Neuronal stem cell (in vitro differentiated cells): ENCODE measurements around the gene OPN1MW2.
"Not testable (repeated sequence)": the region's sequence is repeated elsewhere in the genome, so short reads cannot be mapped to it uniquely, and the experiment has no call there.

Experiments
- DNase-seq: peaks from one replicate; pipeline ENCODE4 v3.0.0-alpha.2; 2013; ENCODE audit warnings: low spot score
- H2AFZ ChIP-seq: one replicate; pipeline ENCODE4 v1.6.1; 2013; ENCODE audit warnings: mild to moderate bottlenecking, low read length, inconsistent platforms
- H2AK5ac ChIP-seq: 2 replicates; pipeline ENCODE4 v1.6.1; 2013; ENCODE audit warnings: low read depth, mild to moderate bottlenecking, inconsistent platforms, low read length, moderate library complexity, mixed read lengths
- H2BK120ac ChIP-seq: 2 replicates; pipeline ENCODE4 v1.6.1; 2013; ENCODE audit warnings: low read depth, mild to moderate bottlenecking, inconsistent platforms, low read length, moderate library complexity, mixed read lengths
- H2BK12ac ChIP-seq: one replicate; pipeline ENCODE4 v1.6.1; 2013; ENCODE audit warnings: low read length, inconsistent platforms
- H2BK15ac ChIP-seq: 2 replicates; pipeline ENCODE4 v1.6.1; 2013; ENCODE audit warnings: mild to moderate bottlenecking, low read length, inconsistent platforms, mixed read lengths
- H2BK5ac ChIP-seq: one replicate; pipeline ENCODE4 v1.6.1; 2013; ENCODE audit warnings: inconsistent platforms, mild to moderate bottlenecking, low read length, moderate library complexity
- H3K14ac ChIP-seq: one replicate; pipeline ENCODE4 v1.6.1; 2013; ENCODE audit warnings: low read length, inconsistent platforms
- H3K18ac ChIP-seq: 2 replicates; pipeline ENCODE4 v1.6.1; 2013; ENCODE audit warnings: low read length, inconsistent platforms
- H3K23ac ChIP-seq: 2 replicates; pipeline ENCODE4 v1.6.1; 2013; ENCODE audit warnings: low read depth, mild to moderate bottlenecking, mixed read lengths, low read length, inconsistent platforms; ENCODE audit not compliant: poor library complexity
- H3K27ac ChIP-seq: replicated peaks from 3 replicates; pipeline ENCODE4 v1.5.1; 2013; ENCODE audit warnings: low read length, inconsistent platforms
- H3K27me3 ChIP-seq, 3 experiments: 2 replicates each; pipeline ENCODE4 v1.6.1; 2013; ENCODE audit warnings: low read length in 3 of 3, mild to moderate bottlenecking in 2 of 3, inconsistent platforms in 1 of 3, low read depth in 1 of 3, mixed read lengths in 1 of 3, moderate library complexity in 1 of 3; ENCODE audit not compliant: control insufficient read depth in 3 of 3, insufficient read depth in 3 of 3
- H3K36me3 ChIP-seq, 2 donors: replicated peaks in 1 of 2; 2 replicates each; pipeline ENCODE4 v1.6.1; 2013; ENCODE audit warnings: low read length in 2 of 2; ENCODE audit not compliant: control insufficient read depth in 2 of 2, insufficient read depth in 2 of 2
- H3K4ac ChIP-seq: 2 replicates; pipeline ENCODE4 v1.6.1; 2013; ENCODE audit warnings: inconsistent platforms, mild to moderate bottlenecking, low read length, moderate library complexity
- H3K4me1 ChIP-seq, 2 donors: 1 replicate in 1 of 2; 2 replicates in 1 of 2; pipeline ENCODE4 v1.6.1; 2013; ENCODE audit warnings: low read length in 2 of 2, low read depth in 1 of 2; ENCODE audit not compliant: control insufficient read depth in 2 of 2, insufficient read depth in 1 of 2
- H3K4me2 ChIP-seq: one replicate; pipeline ENCODE4 v1.6.1; 2013; ENCODE audit warnings: mild to moderate bottlenecking, low read length, inconsistent platforms; ENCODE audit not compliant: insufficient read depth, poor library complexity, severe bottlenecking
- H3K4me3 ChIP-seq, 2 donors: 2 replicates each; pipeline ENCODE4 v1.5.1; 2013; ENCODE audit warnings: low read length in 2 of 2, mild to moderate bottlenecking in 2 of 2, inconsistent platforms in 1 of 2, moderate library complexity in 1 of 2
- H3K79me1 ChIP-seq: one replicate; pipeline ENCODE4 v1.6.1; 2013; ENCODE audit warnings: low read depth, mild to moderate bottlenecking, inconsistent platforms, low read length, moderate library complexity
- H3K9ac ChIP-seq: one replicate; pipeline ENCODE4 v1.6.1; 2013; ENCODE audit warnings: mild to moderate bottlenecking, low read depth, low read length, inconsistent platforms; ENCODE audit not compliant: poor library complexity
- H3K9me3 ChIP-seq, 2 donors: replicated peaks in 1 of 2; 2 replicates each; pipeline versions ENCODE3 to v1.6.1; 2013; ENCODE audit warnings: low read length in 2 of 2, mild to moderate bottlenecking in 2 of 2, inconsistent platforms in 1 of 2, low read depth in 1 of 2, mixed read lengths in 1 of 2, moderate library complexity in 1 of 2; ENCODE audit not compliant: control insufficient read depth in 2 of 2, insufficient read depth in 1 of 2
- H4K8ac ChIP-seq: one replicate; pipeline ENCODE4 v1.6.1; 2013; ENCODE audit warnings: low read depth, mild to moderate bottlenecking, inconsistent platforms, low read length, moderate library complexity
- H4K91ac ChIP-seq: one replicate; pipeline ENCODE4 v1.6.1; 2013; ENCODE audit warnings: low read length, low read depth, mild to moderate bottlenecking, inconsistent platforms; ENCODE audit not compliant: poor library complexity
- WGBS, 2 donors: extraction: QIAGEN DNeasy Blood & Tissue Kit; methylation state at CpG; one replicate each; pipeline ENCODE4 v1.1.7; 2013; ENCODE audit warnings: missing lambda C conversion rate in 2 of 2, mixed read lengths in 1 of 2; ENCODE audit not compliant: insufficient read length in 2 of 2, insufficient replicate concordance in 1 of 2; ENCODE audit errors: extremely low coverage in 2 of 2; 5-methylcytosine and 5-hydroxymethylcytosine counted together

Gene OPN1MW2

GRCh38 chrX:154209670-154210418 is 9.7 kb upstream of the OPN1MW2 start:
- H3K36me3 ChIP-seq, H3K14ac ChIP-seq, H3K27me3 ChIP-seq, H2BK120ac ChIP-seq, H3K9ac ChIP-seq, H3K27ac ChIP-seq, H2BK15ac ChIP-seq, H3K4me3 ChIP-seq, H3K23ac ChIP-seq, H3K18ac ChIP-seq, H4K8ac ChIP-seq, DNase-seq, H4K91ac ChIP-seq, H2BK12ac ChIP-seq, H2AK5ac ChIP-seq, H2AFZ ChIP-seq, H3K9me3 ChIP-seq, H3K79me1 ChIP-seq, H3K4ac ChIP-seq, H2BK5ac ChIP-seq, H3K4me2 ChIP-seq, H3K4me1 ChIP-seq: not testable (repeated sequence)
- WGBS, 2 donors: no CpG with 5 or more reads among the region's 21 CpGs

DNA sequence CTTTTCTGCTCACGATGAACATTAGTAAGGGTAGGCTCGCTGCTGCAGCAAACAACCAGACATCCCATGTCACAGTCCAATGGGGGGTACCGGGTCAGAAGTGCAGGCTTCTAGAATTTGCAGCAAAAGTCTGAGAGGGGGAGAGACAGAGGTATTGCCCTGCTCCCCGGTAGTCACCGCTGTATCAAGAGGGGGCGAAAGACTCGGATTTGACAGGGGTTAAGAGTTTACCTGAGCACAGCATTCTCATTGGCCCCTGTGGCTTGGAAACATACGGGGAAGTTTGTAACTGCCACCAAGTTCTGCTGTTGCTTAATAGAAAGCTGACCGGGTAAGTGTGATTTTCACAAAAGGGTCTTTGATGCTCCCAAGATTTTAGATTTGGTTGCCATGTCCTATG is 8.5 kb upstream of the OPN1MW2 start:
- H3K27me3 ChIP-seq, H2BK120ac ChIP-seq, H3K36me3 ChIP-seq, H2BK5ac ChIP-seq, H4K91ac ChIP-seq, H3K4me2 ChIP-seq, H2BK12ac ChIP-seq, H2AK5ac ChIP-seq, DNase-seq, H3K9ac ChIP-seq, H3K4ac ChIP-seq, H3K14ac ChIP-seq, H3K23ac ChIP-seq, H4K8ac ChIP-seq, H3K18ac ChIP-seq, H3K4me3 ChIP-seq, H2BK15ac ChIP-seq, H3K79me1 ChIP-seq, H3K27ac ChIP-seq, H3K9me3 ChIP-seq, H2AFZ ChIP-seq, H3K4me1 ChIP-seq: not testable (repeated sequence)
- no CpG with 5 or more reads among the region's 9 CpGs for WGBS, 2 donors

GRCh38 chrX:154211499-154211898 is 8.1 kb upstream of the OPN1MW2 start:
- not testable (repeated sequence) for H3K4ac ChIP-seq, H3K18ac ChIP-seq, H3K36me3 ChIP-seq, H3K4me3 ChIP-seq, H4K8ac ChIP-seq, H2BK5ac ChIP-seq, H4K91ac ChIP-seq, H2AFZ ChIP-seq, H3K23ac ChIP-seq, H3K9me3 ChIP-seq, H3K14ac ChIP-seq, H3K4me2 ChIP-seq, H3K4me1 ChIP-seq, H2AK5ac ChIP-seq, DNase-seq, H3K27me3 ChIP-seq, H3K79me1 ChIP-seq, H3K27ac ChIP-seq, H2BK120ac ChIP-seq, H2BK12ac ChIP-seq, H3K9ac ChIP-seq, H2BK15ac ChIP-seq
- no CpG with 5 or more reads among the region's 10 CpGs for WGBS, 2 donors

GRCh38 chrX:154225292-154225691 is 5.7 kb downstream of the OPN1MW2 start:
- not testable (repeated sequence) for H3K23ac ChIP-seq, H3K4me1 ChIP-seq, H3K36me3 ChIP-seq, H3K18ac ChIP-seq, H3K79me1 ChIP-seq, H4K91ac ChIP-seq, H2AK5ac ChIP-seq, H3K4me2 ChIP-seq, H3K27me3 ChIP-seq, H3K14ac ChIP-seq, H2BK12ac ChIP-seq, DNase-seq, H2AFZ ChIP-seq, H2BK15ac ChIP-seq, H3K27ac ChIP-seq, H3K9ac ChIP-seq, H3K4me3 ChIP-seq, H4K8ac ChIP-seq, H2BK120ac ChIP-seq, H2BK5ac ChIP-seq, H3K4ac ChIP-seq, H3K9me3 ChIP-seq
- WGBS, 2 donors: no CpG with 5 or more reads among the region's 6 CpGs
